H1 (cell line): ENCODE measurements around the gene TP73. TPM values are rescaled to one million over a fixed set of nuclear protein-coding genes. Genes with fewer than 3 reads are reported as not detected.

Experiments used
- ATF2 ChIP-seq: IDR thresholded peaks from 2 replicates; pipeline ENCODE4 v1.6.1; 2012; ENCODE audit warnings: low read length, inconsistent platforms
- ATF3 ChIP-seq: IDR thresholded peaks from 2 replicates; pipeline ENCODE4 v1.6.1; 2011; ENCODE audit warnings: low read depth, mild to moderate bottlenecking, low read length; ENCODE audit not compliant: insufficient read depth
- CHD2 ChIP-seq: IDR thresholded peaks from 2 replicates; pipeline ENCODE4 v1.6.1; 2012; ENCODE audit warnings: low read length, improper control_type of control experiment
- E2F6 ChIP-seq: IDR thresholded peaks from 2 replicates; pipeline ENCODE4 v1.6.1; 2012; ENCODE audit warnings: inconsistent platforms
- GABPA ChIP-seq: IDR thresholded peaks from 2 replicates; pipeline ENCODE4 v1.6.1; 2011; ENCODE audit warnings: mild to moderate bottlenecking, low read length, moderate library complexity, borderline replicate concordance; ENCODE audit not compliant: insufficient read depth
- KDM4A ChIP-seq: IDR thresholded peaks from one replicate; pipeline ENCODE4 v1.7.1; 2012; ENCODE audit warnings: low read depth, mild to moderate bottlenecking, moderate library complexity, low read length, inconsistent platforms; ENCODE audit not compliant: severe bottlenecking
- PHF8 ChIP-seq: fragments of 200-600 bp; sonication (generic); conservative IDR thresholded peaks from 2 replicates; pipeline ENCODE4 v1.7.1; 2012; ENCODE audit warnings: low read depth, mild to moderate bottlenecking, inconsistent platforms, low read length, moderate library complexity
- RFX5 ChIP-seq: IDR thresholded peaks from 2 replicates; pipeline ENCODE4 v1.6.1; 2011; ENCODE audit warnings: low read depth, low read length, improper control_type of control experiment, borderline replicate concordance
- SP2 ChIP-seq: IDR thresholded peaks from 2 replicates; pipeline ENCODE4 v1.6.1; 2012; ENCODE audit warnings: mild to moderate bottlenecking, low read length, inconsistent platforms
- SP4 ChIP-seq: IDR thresholded peaks from 2 replicates; pipeline ENCODE4 v1.6.1; 2012; ENCODE audit warnings: low read length, inconsistent platforms
- ZNF274 ChIP-seq: IDR thresholded peaks from 2 replicates; pipeline ENCODE4 v1.7.0; 2012; ENCODE audit warnings: low read length, borderline replicate concordance; ENCODE audit errors: extremely low read depth
- polyA plus RNA-seq, 7 experiments: library from polyadenylated mRNA; depleted of rRNA in 3 of 7; stranded (reverse) in 5 of 7; unstranded in 2 of 7; fragments of >200 nt in 5 of 7; fragments of 200-250 nt in 2 of 7; gene quantifications; 1 replicate in 5 of 7; 2 replicates in 1 of 7; 4 replicates in 1 of 7; pipeline versions ENCODE4 v1.2.1 to v1.2.3, GENCODE V29; 2011 to 2013; ENCODE audit warnings: missing spikeins in 2 of 7, mixed read lengths in 2 of 7
- total RNA-seq: library from RNA; stranded (reverse); fragmentation: NEBNext Ultra II Directional; extraction: Animal tissue kit (Norgen Biotek cat#: 25700); gene quantifications from 2 replicates; pipeline ENCODE4 v1.2.1, GENCODE V29; 2021

The TP73 gene
- total and polyA plus RNA-seq, 2 of the 8 experiments (the other 6 are each of a cell fraction or from before 2014, with no cell fraction given): 2.6 to 3.1 TPM

GRCh38 chr1:3611170-3612019 is 40.9 kb upstream of the TP73 start, which contains the start of gene MEGF6 (continued):
- TF ChIP-seq GABPA (no peak; the same call in 1 of the 2 replicates), KDM4A (peak; percentile 57), ZNF274 (no peak), ATF2 (no peak), SP4 (no peak), RFX5 (no peak), PHF8 (peak; percentile 36), SP2 (no peak), ATF3 (no peak), E2F6 (0 out of 2 replicates have a peak, but pooled peaks have one; percentile 14), CHD2 (no peak)
